KMS-11 (cell line): ENCODE measurements around the gene RPL36AL.

Source experiments
- H2AFZ ChIP-seq: fragments of 200-600 bp; sonication (generic); 2 replicates; pipeline ENCODE4 v1.6.1; 2016; ENCODE audit warnings: antibody characterized with exemption, mixed run types, low read depth
- H3K27ac ChIP-seq: fragments of 200-600 bp; sonication (generic); 2 replicates; pipeline ENCODE4 v1.6.1; 2016; ENCODE audit warnings: mild to moderate bottlenecking, mixed run types
- H3K27me3 ChIP-seq: fragments of 200-600 bp; sonication (generic); 2 replicates; pipeline ENCODE4 v1.6.1; 2017; ENCODE audit warnings: mild to moderate bottlenecking, low read depth, mixed run types, moderate library complexity; ENCODE audit not compliant: insufficient read depth
- H3K36me3 ChIP-seq: fragments of 200-600 bp; sonication (generic); 2 replicates; pipeline ENCODE4 v1.6.1; 2017; ENCODE audit warnings: mild to moderate bottlenecking, mixed run types; ENCODE audit not compliant: insufficient read depth
- H3K4me1 ChIP-seq: fragments of 200-600 bp; sonication (generic); 2 replicates; pipeline ENCODE4 v1.6.1; 2016; ENCODE audit warnings: mild to moderate bottlenecking, low read depth, mixed run types; ENCODE audit not compliant: poor library complexity, severe bottlenecking
- H3K4me2 ChIP-seq: fragments of 200-600 bp; sonication (generic); 2 replicates; pipeline ENCODE4 v1.7.0; 2016; ENCODE audit warnings: mild to moderate bottlenecking, mixed run types
- H3K4me3 ChIP-seq: fragments of 200-600 bp; sonication (generic); IDR thresholded peaks from 2 replicates; pipeline ENCODE4 v1.6.1; 2017; ENCODE audit warnings: low read depth, low read length, mixed read lengths; ENCODE audit not compliant: insufficient read depth
- H3K79me2 ChIP-seq: fragments of 200-600 bp; sonication (generic); 2 replicates; pipeline ENCODE4 v1.6.1; 2016; ENCODE audit warnings: low read depth, mixed run types; ENCODE audit not compliant: insufficient read depth
- H3K9ac ChIP-seq: fragments of 200-600 bp; sonication (generic); 2 replicates; pipeline ENCODE4 v1.6.1; 2016; ENCODE audit warnings: mild to moderate bottlenecking, mixed run types
- H4K20me1 ChIP-seq: fragments of 200-600 bp; sonication (generic); 2 replicates; pipeline ENCODE4 v1.6.1; 2016; ENCODE audit warnings: mild to moderate bottlenecking, mixed run types; ENCODE audit not compliant: insufficient read depth
- CTCF ChIP-seq: fragments of 200-600 bp; sonication (generic); conservative IDR thresholded peaks from 2 replicates; pipeline ENCODE4 v1.6.1; 2017; ENCODE audit warnings: low read depth, mild to moderate bottlenecking, antibody characterized with exemption, low read length, moderate library complexity, mixed read lengths

The RPL36AL gene

GRCh38 chr14:49653508-49653907, 33.1 kb upstream of the RPL36AL start:
- H3K4me2 ChIP-seq: no peak overlapping the region
- no peaks in the 10 kb centered on the region for H3K36me3 ChIP-seq
- no peak overlapping the region for H3K4me3 ChIP-seq
- no peak overlapping the region for H3K9ac ChIP-seq
- H4K20me1 ChIP-seq: no peaks in the 10 kb centered on the region
- H3K27me3 ChIP-seq: no peaks in the 10 kb centered on the region
- no peaks in the 10 kb centered on the region for H3K4me1 ChIP-seq
- H3K27ac ChIP-seq: no peak overlapping the region
- H2AFZ ChIP-seq: no peak overlapping the region
- TF ChIP-seq CTCF: no peak
- no peaks in the 10 kb centered on the region for H3K79me2 ChIP-seq

DNA sequence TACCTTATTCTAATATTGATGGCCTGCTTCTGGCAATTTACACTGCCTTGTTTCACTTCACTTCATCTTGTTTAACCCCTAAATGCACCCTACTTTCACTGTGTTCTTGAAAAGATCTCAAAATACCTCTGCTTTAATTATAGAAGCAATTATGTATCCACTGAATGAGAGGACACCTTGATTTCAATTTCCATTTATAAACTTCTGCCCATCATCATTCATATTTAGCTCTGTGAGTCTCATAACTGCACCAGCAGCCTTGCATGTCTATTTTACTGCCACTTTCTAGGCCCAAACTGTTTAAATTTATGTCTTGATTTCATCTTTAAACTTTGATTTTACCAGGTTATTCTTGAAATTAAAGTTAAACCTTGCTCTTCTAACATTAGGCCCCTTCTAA, 21.7 kb upstream of the RPL36AL start:
- Histone ChIP-seq H3K27ac (peak overlapping the region; percentile 38; the same call in 1 of the 2 replicates), H2AFZ (no peak overlapping the region), H3K79me2 (peaks cover 39% of the 10 kb centered on the region), H3K9ac (peak overlapping the region; percentile 6; the same call in 1 of the 2 replicates), H3K4me2 (peak overlapping the region; percentile 60), H3K4me1 (peaks cover 30% of the 10 kb centered on the region), H4K20me1 (no peaks in the 10 kb centered on the region), H3K36me3 (no peaks in the 10 kb centered on the region), H3K4me3 (no peak overlapping the region), H3K27me3 (no peaks in the 10 kb centered on the region)
- no peak for TF ChIP-seq CTCF

GRCh38 chr14:49641697-49642129, 21.3 kb upstream of the RPL36AL start:
- Histone ChIP-seq H3K27me3 (no peaks in the 10 kb centered on the region), H3K4me1 (peaks cover 35% of the 10 kb centered on the region), H3K79me2 (peaks cover 43% of the 10 kb centered on the region), H4K20me1 (no peaks in the 10 kb centered on the region), H3K9ac (peak overlapping the region; percentile 6; the same call in 1 of the 2 replicates), H3K4me2 (peak overlapping the region; percentile 60), H3K36me3 (no peaks in the 10 kb centered on the region), H2AFZ (no peak overlapping the region), H3K27ac (peak overlapping the region; percentile 38; the same call in 1 of the 2 replicates), H3K4me3 (no peak overlapping the region)
- no peak for TF ChIP-seq CTCF

DNA sequence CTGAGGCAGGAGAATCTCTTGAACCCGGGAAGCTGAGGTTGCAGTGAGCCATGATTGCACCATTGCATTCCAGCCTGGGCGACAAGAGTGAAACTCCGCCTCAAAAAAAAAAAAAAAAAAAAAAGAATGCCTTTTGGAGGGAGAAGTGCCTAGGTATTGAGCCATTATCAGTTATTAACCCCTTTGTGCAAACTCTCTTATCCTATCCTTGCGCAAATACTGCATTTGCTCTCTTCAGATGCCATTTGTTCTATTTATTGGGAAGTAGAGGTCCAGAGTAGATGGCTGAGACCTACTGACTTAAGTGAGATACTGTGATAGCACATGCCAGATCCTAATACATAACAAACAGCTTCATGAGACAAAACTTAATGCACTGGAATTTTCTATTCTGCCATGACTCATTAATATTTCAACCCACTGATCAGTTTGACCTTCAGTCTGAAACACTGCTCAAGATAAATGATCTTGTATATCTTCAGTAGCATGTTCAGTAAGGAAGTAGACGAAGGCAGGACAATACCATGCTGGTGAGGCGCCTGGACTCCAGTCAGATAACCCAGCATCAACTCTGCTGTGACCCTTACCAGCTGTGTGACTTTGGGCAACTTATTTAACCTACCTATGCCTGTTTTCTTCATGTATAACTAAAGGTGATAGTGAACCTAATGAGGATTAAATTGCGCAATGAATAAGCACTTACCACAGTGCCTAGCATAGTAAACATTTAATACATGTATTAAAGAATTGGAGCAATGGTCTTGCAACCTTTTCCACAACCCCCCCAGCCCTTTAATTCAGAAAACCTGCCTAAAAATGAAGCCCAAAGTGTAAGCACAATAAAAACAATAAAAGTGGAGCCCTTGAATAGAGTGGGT, 20.4 kb upstream of the RPL36AL start:
- H2AFZ ChIP-seq: no peak overlapping the region
- H3K4me1 ChIP-seq: peaks cover 41% of the 10 kb centered on the region
- peak overlapping the region; percentile 60; the same call in 1 of the 2 replicates for H3K4me2 ChIP-seq
- H3K36me3 ChIP-seq: no peaks in the 10 kb centered on the region
- peak overlapping the region; percentile 38; the same call in 1 of the 2 replicates for H3K27ac ChIP-seq
- H3K9ac ChIP-seq: no peak overlapping the region
- no peaks in the 10 kb centered on the region for H3K27me3 ChIP-seq
- H3K4me3 ChIP-seq: no peak overlapping the region
- peaks cover 52% of the 10 kb centered on the region for H3K79me2 ChIP-seq
- H4K20me1 ChIP-seq: no peaks in the 10 kb centered on the region
- no peak for TF ChIP-seq CTCF
